Right hindlimb (tissue), 1 donor: Measurements from ENCODE around the gene CACNA1A.
"Not testable (repeated sequence)": the region's sequence is repeated elsewhere in the genome, so short reads cannot be mapped to it uniquely, and the experiment has no call there.

Source experiments
- DNase-seq: peaks from one replicate; pipeline ENCODE4 v3.0.0-alpha.2; 2018

The CACNA1A gene

DNA sequence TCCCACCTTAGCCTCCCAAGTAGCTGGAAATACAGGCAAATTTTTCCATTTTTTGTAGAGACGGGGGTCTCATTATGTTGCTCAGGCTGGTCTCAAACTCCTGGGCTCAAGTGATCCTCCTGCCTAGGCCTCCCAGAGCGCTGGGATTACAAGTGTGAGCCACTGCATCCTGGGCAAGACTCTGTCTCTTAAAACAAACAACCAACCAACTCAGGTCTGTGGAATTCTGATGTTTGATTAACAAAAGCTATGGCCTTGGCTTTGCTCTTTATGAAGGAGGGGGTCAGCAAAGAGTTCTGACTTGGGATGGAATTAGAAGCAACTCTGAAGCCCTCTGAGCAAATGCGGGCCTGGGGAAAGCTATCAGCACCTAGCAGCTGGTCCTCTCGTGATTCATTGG, 238.4 kb downstream of the CACNA1A start:
- DNase-seq: no peak

DNA sequence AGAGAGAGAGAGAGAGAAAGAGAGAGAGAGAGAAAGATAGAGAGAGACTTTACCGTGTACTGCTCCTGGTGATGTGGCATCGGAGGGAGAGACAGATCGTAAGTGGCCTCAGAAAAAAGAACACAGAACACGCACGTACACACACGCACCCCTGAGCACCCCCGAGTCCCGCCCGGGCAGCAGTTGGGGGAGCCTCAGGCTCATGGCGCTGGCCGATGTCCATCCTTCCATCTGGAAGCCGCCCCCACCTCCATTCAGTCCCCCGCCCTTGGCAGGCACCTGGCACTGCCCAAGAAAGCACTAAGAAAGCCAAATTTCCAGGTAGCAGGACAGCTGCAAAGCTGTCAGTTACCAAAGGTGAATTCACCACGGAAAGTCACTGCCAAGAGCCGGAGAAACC, 239.1 kb downstream of the CACNA1A start:
- DNase-seq: no peak

GRCh38 chr19:13262450-13262849, 243.8 kb downstream of the CACNA1A start:
- DNase-seq: no peak

DNA sequence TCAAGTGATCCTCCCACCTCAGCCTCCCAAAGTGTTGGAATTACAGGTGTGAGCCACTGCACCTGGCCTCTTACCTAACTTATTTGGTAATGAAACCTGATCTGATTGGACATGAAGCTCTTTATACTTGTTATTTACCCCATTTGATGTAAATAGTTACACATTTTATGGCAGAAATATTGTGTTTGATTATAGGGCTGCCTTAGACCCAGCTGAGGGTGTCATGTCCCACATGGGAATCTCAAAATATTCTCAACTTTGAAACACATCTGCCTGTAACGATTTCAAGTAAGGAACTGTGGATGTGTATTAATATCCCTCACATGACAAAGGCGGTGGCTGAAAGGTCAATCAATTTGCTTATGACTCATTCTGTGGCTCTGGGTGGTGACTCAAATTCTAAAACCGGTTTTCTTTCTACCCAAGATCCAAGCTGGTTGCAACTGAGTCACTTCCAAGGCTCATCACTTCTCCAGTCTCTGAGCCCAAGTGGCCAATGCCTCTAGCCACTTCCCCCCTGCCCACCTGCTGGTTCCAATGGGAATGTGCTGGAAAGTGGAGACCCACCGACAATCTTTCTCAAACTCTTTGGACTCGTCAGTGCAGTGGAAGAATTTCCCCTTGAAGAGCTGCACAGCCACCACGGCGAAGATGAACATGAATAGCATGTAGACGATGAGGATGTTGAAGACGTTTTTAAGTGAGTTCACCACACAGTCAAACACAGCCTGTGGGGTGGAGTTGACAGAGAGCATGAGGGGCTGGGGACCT, 245.2 kb downstream of the CACNA1A start:
- no peak for DNase-seq

- DNase-seq: no peak
These were observed 249.4 kb downstream of the CACNA1A start for GRCh38 chr19:13256918-13257317.

GRCh38 chr19:13256398-13256797, 249.9 kb downstream of the CACNA1A start:
- DNase-seq: not testable (repeated sequence)

DNA sequence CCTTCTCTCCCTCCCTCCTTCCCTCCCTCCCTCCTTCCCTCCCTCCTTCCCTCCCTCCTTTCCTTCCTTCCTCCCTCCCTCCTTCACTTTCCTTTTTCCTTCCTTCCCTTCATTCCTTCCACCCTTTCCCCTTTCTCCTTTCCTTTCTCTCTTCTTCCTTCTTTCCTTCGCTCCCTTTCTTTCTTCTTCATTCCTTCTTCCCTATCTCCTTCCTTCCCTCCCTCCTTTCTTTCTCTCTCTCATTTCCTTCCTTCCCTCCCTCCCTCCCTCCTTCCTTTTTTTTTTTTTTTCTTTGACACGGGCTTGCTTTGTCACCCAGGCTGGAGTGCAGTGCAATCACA, 250.6 kb downstream of the CACNA1A start:
- DNase-seq: no peak

- no peak for DNase-seq
These were observed 251.1 kb downstream of the CACNA1A start for GRCh38 chr19:13255041-13255718.

DNA sequence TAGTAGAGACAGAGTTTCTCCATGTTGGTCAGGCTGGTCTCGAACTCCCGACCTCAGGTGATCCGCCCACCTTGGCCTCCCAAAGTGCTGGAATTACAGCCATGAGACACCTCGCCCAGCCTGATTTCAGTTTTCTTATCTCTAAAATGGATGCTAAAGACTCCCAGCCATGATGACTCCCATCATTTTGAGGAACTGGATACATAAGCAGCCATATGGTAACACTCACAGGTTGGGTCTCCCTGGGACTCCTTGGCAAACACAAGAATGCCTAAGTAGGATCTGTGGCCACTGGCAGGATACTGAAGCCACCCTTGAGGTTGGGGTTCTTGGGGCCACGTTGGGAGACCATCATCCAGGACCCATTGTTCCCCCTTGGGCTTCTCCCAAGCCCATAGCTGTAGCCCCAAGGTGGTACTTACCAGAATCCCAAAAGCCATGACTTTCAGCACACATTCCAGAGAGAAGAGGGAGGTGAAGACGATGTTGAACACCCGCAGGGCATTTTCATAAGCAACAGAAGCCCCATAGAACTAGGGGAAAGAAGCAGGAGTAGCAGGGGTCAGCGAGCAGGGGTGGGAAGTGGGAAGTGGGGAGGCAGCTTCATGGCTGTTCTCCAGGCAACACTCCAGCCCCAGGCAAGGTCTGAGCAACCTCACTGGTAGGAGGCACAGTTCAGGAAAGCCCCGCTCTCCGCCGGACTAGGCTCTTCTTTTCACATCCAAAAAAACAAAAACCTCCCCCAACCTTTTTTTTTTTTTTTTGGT, 253.5 kb downstream of the CACNA1A start:
- DNase-seq: no peak

- no peak for DNase-seq
These were observed 261.4 kb downstream of the CACNA1A start for GRCh38 chr19:13244920-13245319.

- DNase-seq: no peak
These were observed 264.8 kb downstream of the CACNA1A start for GRCh38 chr19:13241231-13242104.

DNA sequence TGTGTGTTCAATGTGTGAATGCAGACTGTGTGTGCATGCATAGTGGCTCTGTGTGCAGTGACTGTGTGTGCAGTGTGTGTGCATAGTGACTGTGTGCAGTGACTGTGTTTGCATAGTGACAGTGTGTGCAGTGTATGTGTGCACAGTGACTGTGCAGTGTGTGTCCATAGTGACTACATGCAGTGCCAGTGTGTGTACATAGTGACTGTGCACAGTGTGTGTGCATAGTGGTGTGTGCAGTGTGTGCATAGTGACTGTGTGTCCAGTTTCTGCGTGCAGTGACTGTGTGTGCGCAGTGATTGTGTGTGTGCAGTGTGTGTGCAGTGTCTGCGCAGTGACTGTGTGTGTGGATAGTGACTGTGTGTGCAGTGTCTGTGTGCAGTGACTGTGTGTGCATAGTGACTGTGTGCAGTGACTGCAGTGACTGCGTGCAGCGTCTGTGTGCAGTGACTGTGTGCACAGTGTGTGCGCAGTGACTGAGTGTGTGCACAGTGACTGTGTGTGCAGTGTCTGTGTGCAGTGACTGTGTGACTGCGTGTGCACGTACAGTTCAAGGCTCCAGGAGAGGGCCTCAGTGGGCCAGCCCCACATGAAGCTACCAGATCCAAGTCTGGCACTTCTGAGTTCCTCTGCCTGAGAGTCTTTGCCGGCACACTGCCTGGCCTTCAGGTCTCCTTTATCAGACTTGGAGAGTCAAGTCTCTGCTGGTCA, 265.8 kb downstream of the CACNA1A start:
- no peak for DNase-seq

- no peak for DNase-seq
These were observed 267.3 kb downstream of the CACNA1A start for GRCh38 chr19:13238891-13239534.

- DNase-seq: no peak
These were observed 271.8 kb downstream of the CACNA1A start for GRCh38 chr19:13234518-13234917.

- DNase-seq: no peak
These were observed 274.6 kb downstream of the CACNA1A start for GRCh38 chr19:13231663-13232062.

DNA sequence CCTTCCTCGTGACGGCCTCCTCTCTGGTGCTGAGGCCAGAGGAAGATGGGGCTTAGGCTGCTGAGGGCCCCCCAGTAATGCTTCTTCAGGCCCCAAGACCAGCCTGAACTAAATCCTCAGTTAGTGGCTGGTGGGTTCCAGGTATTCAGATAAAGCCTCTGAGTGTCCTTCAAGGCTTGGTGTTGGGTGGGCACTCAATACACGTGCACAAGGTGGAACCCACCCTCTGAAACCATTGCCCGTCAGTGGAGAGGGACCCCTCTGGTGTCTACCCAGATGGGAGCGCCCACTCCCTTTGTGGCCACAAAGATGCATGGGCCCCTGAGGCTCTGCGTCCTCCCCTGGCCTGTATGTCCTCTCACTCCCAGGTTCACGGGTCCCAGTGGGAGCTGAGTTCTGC, 277.0 kb downstream of the CACNA1A start:
- DNase-seq: no peak

DNA sequence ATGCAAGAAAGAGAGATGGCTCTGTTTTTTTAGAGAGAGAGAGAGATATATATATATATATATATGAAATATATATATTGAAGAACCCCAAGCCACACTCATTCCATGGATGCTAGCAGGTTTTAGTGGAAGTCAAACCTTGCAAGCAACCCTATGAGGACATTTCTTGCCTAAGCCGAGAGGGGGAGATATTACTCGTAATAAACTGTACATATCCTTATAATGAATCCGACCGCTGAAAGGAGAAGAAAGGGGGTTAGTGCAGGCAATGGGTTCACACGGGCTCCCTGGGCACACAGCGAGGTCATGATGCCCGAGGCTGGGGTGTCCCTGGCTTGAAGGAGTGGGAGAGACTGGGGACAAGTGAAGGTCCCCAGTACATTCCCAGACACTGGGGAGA, 277.7 kb downstream of the CACNA1A start:
- no peak for DNase-seq

DNA sequence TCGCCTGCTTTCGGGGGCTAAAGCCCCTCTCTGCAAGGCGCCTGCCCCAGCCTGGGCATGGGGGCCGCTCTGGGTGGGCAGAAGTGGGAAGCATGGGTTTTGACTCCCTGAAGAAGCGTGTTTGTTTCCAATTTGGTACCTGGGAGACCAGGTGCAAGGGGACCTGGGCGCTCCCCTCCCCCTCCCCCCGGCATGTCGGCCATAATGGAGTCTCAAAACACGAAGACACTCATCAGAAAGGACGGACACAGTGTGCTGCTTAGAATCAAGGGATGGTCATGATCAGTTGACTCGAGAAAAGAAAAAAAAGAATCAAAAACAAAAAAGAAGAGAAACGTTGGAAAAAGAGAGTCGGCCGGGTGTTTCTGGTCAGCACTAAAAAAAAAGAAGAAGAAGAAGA, 279.3 kb downstream of the CACNA1A start:
- no peak for DNase-seq

DNA sequence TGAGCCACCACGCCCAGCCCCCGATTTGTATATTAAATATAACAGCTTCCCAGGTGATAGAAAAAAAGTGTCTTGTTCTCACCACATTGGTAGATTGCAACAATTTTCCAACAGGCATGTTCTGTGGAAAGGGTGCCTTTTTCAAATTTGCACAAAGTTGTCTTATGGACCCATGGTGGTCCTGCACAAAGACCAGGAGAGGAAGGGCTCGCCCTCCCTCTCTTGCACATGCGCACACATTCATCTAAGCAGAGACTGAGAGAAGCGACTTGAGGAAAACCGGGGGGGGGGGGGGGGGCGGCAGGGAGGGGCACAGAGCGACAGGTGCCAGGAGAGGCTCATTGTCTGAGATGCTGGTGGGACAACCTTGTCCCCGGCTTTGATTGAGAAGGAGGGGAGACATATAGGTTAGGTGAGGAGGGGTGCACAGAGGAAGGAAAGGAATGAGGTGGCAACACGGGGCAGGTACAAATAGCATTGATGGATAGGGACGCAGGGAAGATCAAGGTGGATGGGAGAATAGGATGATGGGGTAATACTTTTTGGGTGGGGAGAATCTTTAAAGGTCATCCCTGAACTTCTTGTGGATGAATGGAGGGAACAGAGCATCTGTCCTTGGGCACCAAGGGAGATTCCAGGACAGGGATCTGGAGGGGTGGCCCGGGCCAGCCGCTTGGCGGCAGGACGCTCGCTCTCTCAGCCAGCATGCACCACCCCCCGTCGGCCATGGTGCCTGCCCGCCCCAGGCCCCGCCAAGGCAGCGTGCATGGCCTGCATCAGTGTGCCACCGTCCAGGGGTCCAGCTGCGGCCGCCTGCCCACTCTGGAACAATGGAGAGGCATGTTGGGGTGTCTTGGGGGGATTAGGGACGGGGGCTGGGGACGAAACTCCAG, 280.1 kb downstream of the CACNA1A start:
- no peak for DNase-seq

GRCh38 chr19:13225085-13225484, 281.2 kb downstream of the CACNA1A start:
- no peak for DNase-seq

GRCh38 chr19:13220847-13221246, 285.4 kb downstream of the CACNA1A start:
- no peak for DNase-seq
